ENCODE measurements around the gene ERBB4.

GRCh38 chr2:211503856-211504255, 1034.7 kb downstream of the ERBB4 start:
- TF ChIP-seq, protein P1, sequence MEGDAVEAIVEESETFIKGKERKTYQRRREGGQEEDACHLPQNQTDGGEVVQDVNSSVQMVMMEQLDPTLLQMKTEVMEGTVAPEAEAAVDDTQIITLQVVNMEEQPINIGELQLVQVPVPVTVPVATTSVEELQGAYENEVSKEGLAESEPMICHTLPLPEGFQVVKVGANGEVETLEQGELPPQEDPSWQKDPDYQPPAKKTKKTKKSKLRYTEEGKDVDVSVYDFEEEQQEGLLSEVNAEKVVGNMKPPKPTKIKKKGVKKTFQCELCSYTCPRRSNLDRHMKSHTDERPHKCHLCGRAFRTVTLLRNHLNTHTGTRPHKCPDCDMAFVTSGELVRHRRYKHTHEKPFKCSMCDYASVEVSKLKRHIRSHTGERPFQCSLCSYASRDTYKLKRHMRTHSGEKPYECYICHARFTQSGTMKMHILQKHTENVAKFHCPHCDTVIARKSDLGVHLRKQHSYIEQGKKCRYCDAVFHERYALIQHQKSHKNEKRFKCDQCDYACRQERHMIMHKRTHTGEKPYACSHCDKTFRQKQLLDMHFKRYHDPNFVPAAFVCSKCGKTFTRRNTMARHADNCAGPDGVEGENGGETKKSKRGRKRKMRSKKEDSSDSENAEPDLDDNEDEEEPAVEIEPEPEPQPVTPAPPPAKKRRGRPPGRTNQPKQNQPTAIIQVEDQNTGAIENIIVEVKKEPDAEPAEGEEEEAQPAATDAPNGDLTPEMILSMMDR (IDR thresholded peaks at IDR 0.05): no peak
- TF ChIP-seq EP300 (IDR thresholded peaks at IDR 0.05) (no peak), POLR2A (IDR thresholded peaks at IDR 0.05) (no peak)

All from ovary (tissue), 3 donors.